Lung (tissue), 12 donors: ENCODE data around the gene TEX101. TPM values are rescaled to one million over a fixed set of nuclear protein-coding genes. Genes with fewer than 3 reads are reported as not detected.
A peak's percentile ranks its signal among the peaks of the same experiment; 100 is the strongest.
"Not testable (repeated sequence)": the region's sequence is repeated elsewhere in the genome, so short reads cannot be mapped to it uniquely, and the experiment has no call there.

Source experiments
- ATAC-seq: fragments of 200-7000 bp; cut with Tn5 transposase; one replicate; pipeline ENCODE4 v1.9.1; 2020; ENCODE audit warnings: moderate number of reproducible peaks; ENCODE audit not compliant: insufficient read depth, low FRiP score
- DNase-seq, 3 donors: peaks; one replicate each; pipeline ENCODE4 v3.0.0-alpha.2; 2013 to 2017
- H3K27ac ChIP-seq, 2 donors: one replicate each; pipeline ENCODE4 v1.5.1; 2013; ENCODE audit warnings: mild to moderate bottlenecking in 2 of 2, moderate library complexity in 2 of 2, control low read depth in 1 of 2, inconsistent platforms in 1 of 2, low read depth in 1 of 2, low read length in 1 of 2
- H3K27me3 ChIP-seq, 3 donors: one replicate each; pipeline ENCODE4 v1.5.1; 2013; ENCODE audit warnings: low read length in 2 of 3; ENCODE audit not compliant: control insufficient read depth in 3 of 3, insufficient read depth in 3 of 3
- H3K36me3 ChIP-seq, 4 donors: one replicate each; pipeline ENCODE4 v1.5.1; 2013; ENCODE audit warnings: low read length in 4 of 4, mild to moderate bottlenecking in 1 of 4, moderate library complexity in 1 of 4; ENCODE audit not compliant: control insufficient read depth in 4 of 4, insufficient read depth in 4 of 4
- H3K4me1 ChIP-seq, 5 donors: one replicate each; pipeline ENCODE4 v1.5.1; 2013; ENCODE audit warnings: low read length in 5 of 5, mild to moderate bottlenecking in 2 of 5, moderate library complexity in 1 of 5; ENCODE audit not compliant: control insufficient read depth in 5 of 5, insufficient read depth in 5 of 5
- H3K4me3 ChIP-seq: one replicate; pipeline ENCODE4 v1.5.1; 2013; ENCODE audit warnings: mild to moderate bottlenecking, control low read depth, moderate library complexity
- H3K9ac ChIP-seq, 2 donors: one replicate each; pipeline ENCODE4 v1.5.1; 2013; ENCODE audit warnings: low read length in 2 of 2, control low read depth in 1 of 2; ENCODE audit not compliant: insufficient read depth in 1 of 2
- H3K9me3 ChIP-seq, 4 donors: one replicate each; pipeline ENCODE4 v1.5.1; 2013; ENCODE audit warnings: low read length in 3 of 4, mild to moderate bottlenecking in 1 of 4, moderate library complexity in 1 of 4; ENCODE audit not compliant: control insufficient read depth in 4 of 4, insufficient read depth in 3 of 4
- CTCF ChIP-seq: IDR thresholded peaks from 2 replicates; pipeline ENCODE4 v1.5.1; 2012; ENCODE audit warnings: mild to moderate bottlenecking; ENCODE audit errors: control extremely low read depth, extremely low read depth
- WGBS, 2 donors: extraction: QIAGEN DNeasy Blood & Tissue Kit; methylation state at CpG; one replicate each; pipeline ENCODE4 v1.1.7; 2013; 5-methylcytosine and 5-hydroxymethylcytosine counted together
- polyA plus RNA-seq, 2 donors: library from polyadenylated mRNA; stranded (reverse); fragments of 200-250 nt; gene quantifications; one replicate each; pipeline ENCODE4 v1.2.1, GENCODE V29; 2013
- total RNA-seq, 2 donors: library from RNA; depleted of rRNA in 1 of 2; stranded (reverse); fragments of >200 nt in 1 of 2; gene quantifications; one replicate each; pipeline ENCODE4 v1.2.1, GENCODE V29; 2014 to 2021
- donor health status: control.
- donor health status: control.
- donor health status: Bipolar disorder and iron deficiency.
- donor health status: healthy.
- donor health status: DM: yes; HTN: yes; CAD: no.

TEX101 gene
- total and polyA plus RNA-seq, 4 donors: not detected

DNA sequence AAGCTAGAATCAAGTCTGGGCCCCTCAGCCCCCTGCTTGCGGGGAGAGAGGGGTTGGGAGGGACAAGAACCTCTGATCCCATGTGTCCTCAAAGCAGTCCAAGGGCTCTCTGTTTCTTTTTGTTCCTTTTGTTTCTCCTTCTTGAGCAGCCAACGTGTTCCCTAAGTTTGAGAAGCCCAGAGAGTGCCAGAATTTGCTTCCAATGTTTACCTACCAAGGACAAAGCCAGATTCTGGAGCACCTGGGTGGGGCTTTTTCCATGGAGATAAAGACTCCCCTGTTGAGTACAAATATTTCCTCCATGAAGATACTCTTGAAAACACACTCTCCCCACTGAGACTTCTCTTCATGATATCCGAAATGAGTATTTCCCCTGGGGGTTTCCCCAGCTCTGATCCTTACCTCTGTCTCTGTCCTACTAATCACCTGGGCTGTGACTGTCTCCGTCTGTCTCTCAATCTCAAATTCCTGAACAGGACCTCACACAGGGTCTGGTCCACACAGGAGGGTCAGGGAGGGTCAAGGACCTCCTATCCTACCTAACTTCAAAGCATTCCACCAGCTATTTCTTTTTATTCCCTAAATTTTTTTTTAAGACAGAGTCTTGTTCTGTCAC lies 33.8 kb upstream of the TEX101 start:
- Histone ChIP-seq H3K4me3 (no peak overlapping the region), H3K27ac (no peak overlapping the region), H3K36me3 (no peaks in the 10 kb centered on the region), H3K27me3 (no peaks in the 10 kb centered on the region), H3K9me3 (no peaks in the 10 kb centered on the region), H3K9ac (no peak overlapping the region), H3K4me1 (no peaks in the 10 kb centered on the region)
- no peak for TF ChIP-seq CTCF
- ATAC-seq: no peak
- WGBS, 2 donors: 46 to 82% methylated on average over 4 of the region's 4 CpGs
- DNase-seq: no peak

DNA sequence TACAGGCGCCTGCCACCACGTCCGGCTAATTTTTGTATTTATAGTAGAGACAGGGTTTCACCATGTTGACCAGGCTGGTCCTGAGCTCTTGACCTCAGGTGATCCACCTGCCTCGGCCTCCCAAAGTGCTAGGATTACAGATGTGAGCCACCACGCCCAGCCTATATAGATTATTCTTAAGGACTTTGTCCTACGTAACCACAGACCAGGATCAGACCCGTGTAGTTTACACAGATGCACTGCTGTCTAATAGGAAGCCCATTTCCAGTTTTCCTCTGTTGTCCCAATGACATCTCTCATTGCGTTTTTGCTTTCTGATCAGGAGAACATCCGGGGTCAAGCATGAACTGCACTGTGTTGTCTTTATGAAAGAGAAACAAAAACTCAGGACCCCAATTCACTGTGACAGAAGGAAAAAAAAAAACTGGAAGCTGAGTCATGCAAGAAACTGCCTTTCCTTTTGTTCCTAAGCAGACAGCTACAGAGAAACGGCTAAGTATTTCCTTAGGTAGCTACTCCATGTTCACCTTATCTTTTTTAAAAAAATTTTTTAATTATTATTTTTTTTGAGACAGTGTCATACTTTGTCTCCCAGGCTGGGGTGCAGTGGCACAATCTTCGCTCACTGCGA lies 32.0 kb upstream of the TEX101 start:
- ATAC-seq, H3K27me3 ChIP-seq, H3K9me3 ChIP-seq, H3K9ac ChIP-seq, H3K27ac ChIP-seq, DNase-seq, H3K4me3 ChIP-seq, H3K36me3 ChIP-seq, H3K4me1 ChIP-seq: not testable (repeated sequence)
- 49 to 69% methylated on average over 11 to 12 of the region's 12 CpGs for WGBS, 2 donors

- not testable (repeated sequence) for H3K36me3 ChIP-seq, ATAC-seq, H3K4me3 ChIP-seq, H3K4me1 ChIP-seq, H3K9me3 ChIP-seq, H3K9ac ChIP-seq, H3K27me3 ChIP-seq, H3K27ac ChIP-seq, DNase-seq
- 85 to 92% methylated on average over 7 of the region's 7 CpGs for WGBS, 2 donors
These were observed 31.4 kb upstream of the TEX101 start for GRCh38 chr19:43383254-43383653.

DNA sequence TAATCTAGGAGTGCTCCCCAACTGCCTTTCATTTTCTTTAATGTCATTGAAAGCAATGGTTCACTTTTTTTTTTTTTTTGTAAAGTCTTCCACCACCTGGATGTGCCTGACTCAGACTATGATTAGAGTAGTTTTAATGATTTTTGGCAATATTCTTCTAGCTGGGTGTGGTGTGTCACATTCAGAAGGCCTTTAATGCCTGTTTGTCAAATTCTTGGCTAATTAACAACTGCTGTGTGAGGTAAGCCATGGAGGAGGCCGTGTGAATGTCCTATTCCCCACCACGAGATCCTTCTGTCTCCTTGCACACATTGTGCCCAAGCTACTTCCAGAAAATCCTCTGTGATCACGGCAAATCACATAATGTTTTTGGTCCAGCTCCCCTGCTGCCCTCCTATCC lies 30.9 kb upstream of the TEX101 start:
- not testable (repeated sequence) for ATAC-seq, H3K9me3 ChIP-seq, H3K4me3 ChIP-seq, H3K4me1 ChIP-seq, H3K9ac ChIP-seq, DNase-seq, H3K36me3 ChIP-seq, H3K27me3 ChIP-seq, H3K27ac ChIP-seq
- WGBS, 2 donors: 63 to 77% methylated on average over 3 of the region's 3 CpGs

- not testable (repeated sequence) for H3K27ac ChIP-seq, H3K4me1 ChIP-seq, H3K36me3 ChIP-seq, H3K9ac ChIP-seq, H3K9me3 ChIP-seq, H3K27me3 ChIP-seq, ATAC-seq, H3K4me3 ChIP-seq
- 70 to 87% methylated on average over 11 of the region's 11 CpGs for WGBS, 2 donors
- peak in 1 of 3 donors; percentile 3 for DNase-seq
These were observed 23.7 kb upstream of the TEX101 start for GRCh38 chr19:43390903-43391551.

DNA sequence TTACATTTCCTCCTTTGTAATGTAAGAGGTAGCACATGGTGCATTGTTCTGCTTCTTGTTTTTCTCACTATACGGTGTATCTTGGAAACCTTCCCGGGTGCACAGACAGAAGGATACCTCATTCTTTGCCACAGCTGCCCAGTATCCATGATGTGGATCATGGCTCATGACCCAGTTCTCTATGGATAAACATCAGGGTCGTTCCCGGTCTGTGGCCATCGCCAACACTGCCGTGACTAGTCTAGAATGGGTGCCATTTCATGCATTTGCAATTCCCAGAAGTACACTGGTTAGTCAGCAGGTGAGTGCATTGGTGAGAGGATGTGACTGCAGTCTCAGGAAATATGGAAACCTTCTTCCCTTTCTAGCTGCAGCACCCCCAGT lies 23.1 kb upstream of the TEX101 start:
- not testable (repeated sequence) for H3K9ac ChIP-seq, H3K27ac ChIP-seq, H3K9me3 ChIP-seq, H3K36me3 ChIP-seq, H3K27me3 ChIP-seq, H3K4me3 ChIP-seq, DNase-seq, ATAC-seq, H3K4me1 ChIP-seq
- 83 to 86% methylated on average over 6 of the region's 6 CpGs for WGBS, 2 donors

DNA sequence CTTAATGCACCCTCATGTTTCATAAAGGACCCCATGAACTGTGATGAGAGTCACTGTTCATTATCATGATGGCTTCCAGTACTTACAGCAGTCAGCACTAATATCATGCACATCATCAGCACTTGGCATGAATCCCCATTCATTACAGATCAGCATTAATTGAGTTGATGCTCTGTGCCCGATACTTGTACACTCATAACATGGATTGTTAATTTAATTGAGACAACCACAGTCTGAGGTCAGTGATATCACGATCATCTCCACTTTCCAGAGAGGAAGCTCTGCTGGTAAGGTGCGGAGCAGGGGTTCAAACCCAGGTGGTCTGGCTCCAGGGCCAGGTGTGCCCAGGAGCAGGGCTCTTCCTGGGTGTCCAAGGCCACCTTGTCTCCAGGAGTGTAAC lies 21.2 kb upstream of the TEX101 start:
- not testable (repeated sequence) for ATAC-seq, H3K36me3 ChIP-seq, H3K4me1 ChIP-seq, H3K9me3 ChIP-seq, DNase-seq, H3K27ac ChIP-seq, H3K9ac ChIP-seq, H3K27me3 ChIP-seq, H3K4me3 ChIP-seq
- 76 to 87% methylated on average over 3 of the region's 3 CpGs for WGBS, 2 donors
